ENCODE measurements around the gene AP1M1. TPM values are rescaled to one million over a fixed set of nuclear protein-coding genes. Genes with fewer than 3 reads are reported as not detected.
A peak's percentile ranks its signal among the peaks of the same experiment; 100 is the strongest.
"Not testable (repeated sequence)": the region's sequence is repeated elsewhere in the genome, so short reads cannot be mapped to it uniquely, and the experiment has no call there.

The AP1M1 gene
- polyA plus RNA-seq, 3 donors, result 22.2 to 92.6 (median 55.8) TPM

DNA sequence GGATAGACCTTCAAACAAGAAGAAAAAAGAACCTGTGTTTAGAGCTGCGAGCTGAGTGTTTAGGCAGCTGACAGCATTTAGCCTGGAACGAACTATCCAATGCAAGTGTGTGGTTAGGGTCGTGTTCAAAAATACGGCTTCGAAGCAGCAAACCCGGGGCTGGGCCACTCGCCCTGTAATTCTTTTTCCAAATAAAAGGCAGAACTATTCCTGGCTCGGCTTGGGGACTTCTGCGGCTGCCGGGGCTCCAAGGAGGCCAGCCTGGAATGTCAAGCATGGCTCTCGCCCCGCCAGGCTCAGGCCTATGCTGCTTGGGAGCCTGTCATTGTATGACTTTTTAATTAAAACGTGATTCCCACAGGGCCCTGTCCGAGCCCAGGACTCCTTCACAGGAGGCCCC is 75.2 kb downstream of the AP1M1 start:
- 45 to 71% (median 61%) methylated on average over 14 of the region's 14 CpGs for WGBS, 3 donors
- no peak overlapping the region for H3K27ac ChIP-seq (ENCODE audit: low read depth, low read length)

DNA sequence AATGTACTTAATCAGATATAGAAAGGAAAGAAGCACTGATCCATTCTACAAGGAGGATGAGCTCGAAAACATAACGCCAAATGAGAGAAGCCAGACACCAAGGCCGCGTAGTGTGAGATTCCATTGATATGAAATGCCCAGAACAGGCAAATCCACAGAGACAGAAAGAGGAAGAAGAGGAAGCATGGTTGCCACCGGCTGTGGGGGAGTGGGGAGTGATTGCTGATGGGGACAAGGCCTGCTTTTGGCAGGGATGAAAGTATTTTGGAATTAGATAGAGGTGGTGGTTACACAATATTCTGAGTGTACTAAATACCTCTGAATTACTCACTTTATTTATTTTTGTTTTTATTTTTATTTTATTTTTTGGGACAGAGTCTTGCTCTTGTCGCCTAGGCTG is 76.7 kb downstream of the AP1M1 start:
- no peak overlapping the region for H3K27ac ChIP-seq (ENCODE audit: low read depth, low read length)
- 54 to 78% (median 55%) methylated on average over 6 of the region's 6 CpGs for WGBS, 3 donors

DNA sequence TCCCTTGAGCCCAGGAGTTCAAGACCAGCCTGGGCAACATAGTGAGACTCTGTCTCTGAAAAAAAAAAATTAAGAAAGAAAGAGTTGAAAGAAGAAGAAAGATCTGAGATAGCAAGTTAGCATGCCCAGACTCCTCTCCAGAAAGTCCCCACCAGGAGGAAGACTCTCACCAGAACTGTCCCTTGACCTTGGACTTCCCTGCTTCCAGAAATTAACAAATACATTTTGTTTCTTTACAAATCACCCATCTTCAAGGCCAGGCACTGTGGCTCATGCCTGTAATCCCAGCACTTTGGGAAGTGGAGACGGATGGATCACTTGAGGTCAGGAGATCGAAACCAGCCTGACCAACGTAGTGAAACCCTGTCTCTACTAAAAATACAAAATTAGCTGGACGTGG is 82.6 kb downstream of the AP1M1 start:
- 87 to 92% (median 91%) methylated on average over 4 of the region's 4 CpGs for WGBS, 3 donors
- H3K27ac ChIP-seq (ENCODE audit: low read depth, low read length), result no peak overlapping the region

DNA sequence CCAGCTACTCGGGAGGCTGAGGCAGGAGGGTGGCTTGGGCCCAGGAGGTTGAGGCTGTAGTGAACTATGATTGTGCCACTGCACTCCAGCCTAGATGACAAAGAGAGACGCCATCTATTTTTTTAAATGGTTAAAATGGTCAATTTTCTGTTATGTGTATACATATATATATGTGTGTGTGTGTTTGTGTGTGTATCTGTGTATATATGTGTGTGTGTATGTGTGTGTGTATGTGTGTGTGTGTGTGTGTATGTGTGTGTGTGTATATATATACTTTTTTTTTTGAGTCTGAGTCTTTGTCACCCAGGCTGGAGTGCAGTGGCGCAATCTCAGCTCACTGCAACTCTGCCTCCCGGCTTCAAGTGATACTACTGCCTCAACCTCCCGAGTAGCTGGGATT is 84.0 kb downstream of the AP1M1 start:
- WGBS, 3 donors, result 81 to 89% (median 87%) methylated on average over 5 of the region's 5 CpGs
- no peak overlapping the region for H3K27ac ChIP-seq (ENCODE audit: low read depth, low read length)

DNA sequence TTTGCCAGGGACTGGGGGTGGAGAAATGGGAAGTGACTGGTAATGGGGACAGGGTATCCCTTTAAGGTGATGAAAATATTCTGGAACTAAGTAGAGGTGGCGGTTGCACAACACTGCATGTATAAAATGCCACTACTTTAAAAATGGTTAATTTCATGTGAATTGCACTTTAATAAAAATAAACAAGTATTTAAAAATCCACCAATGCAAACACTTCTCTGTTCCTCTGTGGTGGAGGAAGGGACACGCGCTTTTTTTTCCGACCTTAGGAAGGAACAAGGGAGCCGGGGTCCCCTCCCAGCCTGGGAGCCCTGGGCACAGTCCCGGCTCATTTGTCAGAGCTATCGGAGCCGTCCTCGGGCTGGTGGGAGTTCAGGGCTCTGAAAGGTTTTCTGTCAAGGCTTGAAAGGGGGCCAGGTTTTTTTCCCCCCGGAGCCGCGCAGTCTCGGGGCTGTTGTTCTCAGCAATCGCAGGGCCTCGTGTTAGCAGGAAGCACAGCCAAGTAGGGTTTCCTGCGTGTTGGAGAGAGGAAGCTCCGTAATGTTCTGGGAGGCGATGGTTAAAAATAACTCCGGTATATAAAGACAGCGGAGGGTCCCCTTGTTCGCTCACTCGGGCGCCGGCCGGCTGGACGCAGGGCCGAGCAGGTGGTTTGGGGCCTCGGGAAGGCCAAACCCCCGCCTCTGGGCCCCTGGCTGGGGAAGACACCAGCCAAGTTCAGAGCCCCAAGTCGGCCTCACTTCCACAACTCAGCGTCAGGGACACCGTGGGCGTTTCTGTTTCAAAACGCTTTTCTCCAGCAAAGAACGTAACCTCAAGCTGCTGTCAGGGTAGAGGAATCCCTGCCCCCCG is 85.7 kb downstream of the AP1M1 start:
- 2 to 19% (median 8%) methylated on average over 36 of the region's 36 CpGs for WGBS, 3 donors
- H3K27ac ChIP-seq (ENCODE audit: low read depth, low read length), result peak overlapping the region; percentile 96

DNA sequence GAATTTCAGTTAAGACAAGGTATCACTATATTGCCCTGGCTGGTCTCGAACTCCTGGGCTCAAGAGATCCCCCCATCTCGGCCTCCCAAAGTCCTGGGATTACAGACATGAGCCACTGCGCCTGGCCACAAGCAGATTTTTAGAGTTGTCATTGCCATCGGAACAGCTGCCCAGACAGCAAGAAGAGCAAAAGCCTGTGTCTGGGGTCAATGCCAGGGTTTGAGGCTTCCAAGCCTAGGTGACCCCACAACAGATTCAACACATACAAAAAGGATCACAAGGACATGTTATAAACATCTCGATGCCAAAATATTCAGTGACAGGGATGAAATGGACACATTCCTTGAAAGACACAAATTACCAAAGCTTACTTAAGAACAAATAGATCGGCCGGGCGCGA is 86.8 kb downstream of the AP1M1 start:
- 86 to 90% (median 88%) methylated on average over 9 of the region's 9 CpGs for WGBS, 3 donors
- peak overlapping the region; percentile 96 for H3K27ac ChIP-seq (ENCODE audit: low read depth, low read length)

DNA sequence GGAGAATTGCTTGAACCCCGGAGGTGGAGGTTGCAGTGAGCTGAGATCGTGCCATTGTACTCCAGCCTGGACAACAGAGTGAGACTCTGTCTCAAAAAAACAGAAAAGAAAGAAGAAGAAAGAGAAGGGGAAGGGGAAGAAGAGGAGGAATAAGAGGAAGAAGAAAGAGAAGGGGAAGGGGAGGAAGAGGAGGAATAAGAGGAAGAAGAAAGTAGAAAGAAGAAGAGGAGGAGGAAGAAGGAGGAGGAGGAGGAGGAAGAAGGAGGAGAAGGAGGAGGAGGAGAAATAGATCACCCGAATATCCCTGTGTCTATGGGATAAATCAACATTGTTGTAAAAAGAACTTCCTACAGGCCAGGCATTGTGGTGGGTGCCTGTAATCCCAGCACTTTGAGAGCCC is 87.4 kb downstream of the AP1M1 start:
- H3K27ac ChIP-seq (ENCODE audit: low read depth, low read length), result not testable (repeated sequence)
- WGBS, 3 donors, result 60 to 84% (median 69%) methylated on average over 3 of the region's 3 CpGs

DNA sequence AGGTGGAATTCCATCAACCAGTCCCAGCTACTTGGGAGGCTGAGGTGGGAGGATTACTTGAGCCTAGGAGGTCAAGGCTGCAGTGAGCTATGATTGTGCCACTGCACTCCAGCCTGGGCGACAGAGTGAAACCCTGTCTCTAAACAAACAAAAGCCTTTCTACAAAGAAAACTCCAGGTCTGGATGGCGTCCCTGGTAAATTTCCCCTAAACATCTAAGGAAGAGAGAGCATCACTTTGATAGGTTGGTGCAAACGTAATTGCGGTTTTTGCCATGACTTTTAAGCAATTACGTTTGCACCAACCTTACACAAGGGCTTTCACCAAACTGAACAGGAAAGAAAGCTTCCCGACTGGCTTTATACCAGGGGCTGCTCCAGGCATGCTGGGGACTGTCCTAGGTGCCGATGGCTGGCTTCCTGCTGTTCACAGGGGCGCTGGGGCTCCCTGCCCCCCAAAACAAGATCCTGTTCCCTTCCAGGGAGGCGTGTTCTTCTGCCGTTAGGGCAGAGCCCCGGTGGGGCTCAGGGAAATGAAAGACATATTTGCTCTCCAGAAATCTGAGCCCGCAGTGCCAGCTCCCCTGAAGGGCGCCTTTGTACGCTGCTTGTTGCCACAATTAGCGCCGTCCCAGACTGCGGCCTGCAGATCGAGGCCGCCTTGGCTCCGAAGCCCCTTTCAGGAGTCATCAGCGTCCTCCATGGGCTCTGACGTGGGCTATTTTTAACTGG is 88.2 kb downstream of the AP1M1 start:
- H3K27ac ChIP-seq (ENCODE audit: low read depth, low read length), result no peak overlapping the region
- 19 to 31% (median 28%) methylated on average over 22 of the region's 22 CpGs for WGBS, 3 donors

DNA sequence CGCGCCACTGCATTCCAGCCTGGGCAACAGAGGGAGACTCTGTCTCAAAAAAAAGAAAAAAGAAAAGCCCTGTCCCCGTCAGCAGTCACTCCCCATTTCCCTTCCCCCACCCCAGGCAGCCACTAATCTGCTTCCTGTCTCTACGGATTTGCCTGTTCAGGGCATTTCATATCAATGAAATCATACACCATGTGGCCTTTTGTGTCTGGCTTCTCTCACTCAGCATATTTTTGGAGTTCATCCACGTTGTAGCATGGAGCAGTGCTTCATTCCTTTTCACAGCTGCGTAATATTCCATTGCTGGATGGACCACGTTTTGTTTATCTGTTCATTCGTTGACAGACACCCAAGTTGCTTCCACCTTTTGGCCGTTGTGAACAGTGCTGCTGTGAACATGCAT is 90.8 kb downstream of the AP1M1 start:
- 58 to 68% (median 59%) methylated on average over 9 of the region's 9 CpGs for WGBS, 3 donors
- no peak overlapping the region for H3K27ac ChIP-seq (ENCODE audit: low read depth, low read length)

DNA sequence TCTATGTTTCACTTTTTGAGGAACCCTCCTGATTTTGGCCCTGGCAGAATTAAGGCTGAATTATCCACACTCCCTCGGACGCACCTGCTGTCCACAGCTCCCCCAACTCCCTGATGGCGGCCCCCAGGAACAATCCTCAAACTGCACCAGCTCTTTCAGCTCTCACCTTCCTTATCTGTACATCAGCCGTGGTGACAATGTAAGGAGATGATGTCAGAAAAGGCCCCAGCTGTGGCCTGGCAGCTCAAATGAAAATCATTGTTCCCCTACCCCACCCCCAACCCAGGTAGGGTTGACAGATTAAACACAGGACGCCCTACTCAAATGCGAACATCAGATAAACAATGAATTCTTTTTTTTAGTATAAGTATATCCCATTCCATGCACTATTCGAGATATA is 91.9 kb downstream of the AP1M1 start:
- no peak overlapping the region for H3K27ac ChIP-seq (ENCODE audit: low read depth, low read length)
- WGBS, 3 donors, result 57 to 87% (median 80%) methylated on average over 7 of the region's 7 CpGs

DNA sequence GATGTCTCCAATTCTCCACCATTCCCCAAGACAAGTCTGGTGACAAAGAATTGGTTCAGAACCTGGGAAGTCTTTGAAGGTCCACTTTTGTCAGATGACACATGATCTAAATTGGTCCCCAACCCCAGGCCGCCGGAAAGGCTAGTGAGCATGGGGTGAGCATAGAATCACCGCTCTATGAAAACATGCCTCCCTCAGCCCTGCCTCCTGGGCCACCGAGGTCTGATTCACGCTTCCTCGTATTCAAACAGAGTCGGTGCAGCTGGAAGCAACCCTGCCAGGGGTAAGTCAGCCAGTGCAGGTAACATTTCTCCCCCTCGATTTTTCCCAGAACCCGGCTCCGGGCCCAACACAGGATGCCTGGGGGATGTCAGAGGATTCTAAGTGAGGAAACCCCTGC is 93.0 kb downstream of the AP1M1 start:
- 68 to 73% (median 73%) methylated on average over 10 of the region's 10 CpGs for WGBS, 3 donors
- H3K27ac ChIP-seq (ENCODE audit: low read depth, low read length), result no peak overlapping the region

DNA sequence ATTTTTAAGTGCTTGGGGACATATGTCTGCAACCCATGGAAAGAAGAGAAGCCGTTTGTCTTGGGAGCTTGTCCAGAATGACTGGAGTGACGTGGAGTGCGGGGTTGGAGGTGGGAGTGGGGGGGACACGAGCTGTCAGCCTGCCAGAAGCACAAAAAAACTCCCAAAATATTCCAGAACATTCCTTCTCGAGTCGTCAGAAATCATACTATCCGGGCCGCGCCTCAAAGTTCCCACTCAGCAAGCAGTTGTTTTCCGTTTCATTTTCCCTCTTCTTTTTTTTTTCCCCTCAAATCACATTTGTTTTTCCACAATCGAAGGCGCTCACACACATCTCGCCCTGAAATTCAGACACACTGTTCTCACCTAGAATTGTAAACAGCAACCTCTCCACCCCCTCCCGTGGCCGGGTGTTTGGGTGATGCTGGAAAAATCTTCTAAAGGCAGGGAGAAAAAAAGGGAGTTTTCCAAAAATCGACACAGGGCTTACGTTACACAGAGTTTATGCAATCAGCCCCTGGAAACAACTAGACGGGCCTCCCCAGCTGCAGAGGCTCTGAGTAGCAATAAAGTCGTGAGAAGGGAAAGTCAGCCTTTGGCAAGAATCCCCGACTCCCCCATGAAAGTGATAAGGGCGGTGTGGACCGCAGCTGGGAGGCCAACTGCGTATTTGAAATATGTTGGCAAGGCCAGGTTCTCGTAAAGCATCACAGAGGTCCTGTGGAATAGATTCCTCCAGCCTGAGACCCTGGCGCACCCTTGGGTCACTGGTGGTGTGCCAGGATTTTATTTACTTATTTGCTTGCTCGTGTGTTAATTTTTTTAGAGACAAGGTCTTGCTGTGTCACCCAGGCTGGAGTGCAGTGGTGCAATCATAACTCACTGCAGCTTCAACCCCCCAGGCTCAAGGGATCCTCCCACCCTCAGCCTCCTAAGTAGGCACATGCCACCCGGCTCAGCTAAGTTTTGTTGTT is 95.7 kb downstream of the AP1M1 start:
- 17 to 36% (median 26%) methylated on average over 27 of the region's 27 CpGs for WGBS, 3 donors
- peak overlapping the region; percentile 46 for H3K27ac ChIP-seq (ENCODE audit: low read depth, low read length)

DNA sequence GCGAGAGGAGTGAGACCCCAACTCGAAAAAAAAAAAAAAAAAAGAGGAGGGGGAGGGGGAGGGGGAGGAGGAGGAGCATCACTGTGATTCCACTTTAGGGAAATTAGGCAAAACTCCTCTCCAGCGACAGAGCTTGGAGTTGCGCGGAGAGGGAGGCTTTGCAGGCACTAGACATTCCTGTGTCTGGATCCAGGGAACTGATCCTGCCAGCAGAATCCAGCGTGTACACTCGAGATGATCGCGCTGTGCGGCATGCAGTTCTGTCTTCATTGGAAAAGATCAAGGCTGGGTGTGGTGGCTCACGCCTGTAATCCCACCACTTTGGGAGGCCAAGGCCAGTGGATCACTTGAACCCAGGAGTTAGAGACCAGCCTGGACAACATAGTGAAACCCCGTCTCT is 97.3 kb downstream of the AP1M1 start:
- WGBS, 3 donors, result 62 to 77% (median 75%) methylated on average over 12 of the region's 12 CpGs
- H3K27ac ChIP-seq (ENCODE audit: low read depth, low read length), result no peak overlapping the region

Other genes starting within 250 kb of the AP1M1 start
- gene OR10H4, start 248.9 kb upstream of the AP1M1 start, polyA plus RNA-seq, result not detected
- gene TPM4, start 121.4 kb upstream of the AP1M1 start, polyA plus RNA-seq, result 100 to 1,000 TPM in 2 of 3 donors, 10 to 100 TPM in 1; 64.8 to 605 (median 330) TPM
- gene RAB8A, start 86.0 kb upstream of the AP1M1 start, polyA plus RNA-seq, result 10 to 100 TPM; 20.8 to 31.9 (median 27.8) TPM
- 1 to 10 TPM in 2 of 3 donors, under 1 TPM in 1; 0.56 to 4.3 (median 1.7) TPM for gene HSH2D, start 54.2 kb upstream of the AP1M1 start, polyA plus RNA-seq
- gene CIB3, start 24.4 kb upstream of the AP1M1 start, polyA plus RNA-seq, result not detected
- 100 to 1,000 TPM in 1 of 3 donors, 10 to 100 TPM in 2; 41.8 to 107 (median 73.4) TPM for gene FAM32A, start 12.5 kb upstream of the AP1M1 start, polyA plus RNA-seq
- 100 to 1,000 TPM in 1 of 3 donors, 10 to 100 TPM in 2; 16.4 to 136 (median 54.7) TPM for gene KLF2, start 126.9 kb downstream of the AP1M1 start, polyA plus RNA-seq

All from adipose tissue (tissue), 3 donors.